ENCODE measurements around the gene TTLL11. TPM values are rescaled to one million over a fixed set of nuclear protein-coding genes. Genes with fewer than 3 reads are reported as not detected.
"Not testable (repeated sequence)": the region's sequence is repeated elsewhere in the genome, so short reads cannot be mapped to it uniquely, and the experiment has no call there.

TTLL11 gene
- total RNA-seq, 1 donor from 2014 or later, result 0.75 TPM

- peaks cover 9% of the 10 kb centered on the region for H3K4me1 ChIP-seq
- H3F3A ChIP-seq (ENCODE audit: low read depth), result no peaks in the 10 kb centered on the region
- no peak overlapping the region for H2AFZ ChIP-seq (replicated peaks)
- peak overlapping the region; percentile 31 for H3K4me2 ChIP-seq
- H3K9ac ChIP-seq, result no peak overlapping the region
- Mint-ChIP-seq H3K9me3 (no peaks in the 10 kb centered on the region), H3K4me3 (peak overlapping the region; percentile 62), H3K27ac (peak overlapping the region; percentile 38), H3K36me3 (peaks cover 2% of the 10 kb centered on the region), H3K4me1 (peaks cover 38% of the 10 kb centered on the region), H3K27me3 (ENCODE audit: insufficient read depth, low read depth) (peaks cover 7% of the 10 kb centered on the region)
- peak; percentile 24 for DNase-seq (ENCODE audit: low spot score)
- H3K27ac ChIP-seq, result no peak overlapping the region
- H4K20me1 ChIP-seq (ENCODE audit: low read depth), result no peaks in the 10 kb centered on the region
- no peak overlapping the region for H3K4me3 ChIP-seq
- no peaks in the 10 kb centered on the region for H3K79me2 ChIP-seq (ENCODE audit: low read depth)
- TF ChIP-seq EZH2 (IDR thresholded peaks at IDR 0.05) (no peak), EZH2phosphoT487 (IDR thresholded peaks at IDR 0.05) (no peak)
- TF ChIP-seq, protein P1, sequence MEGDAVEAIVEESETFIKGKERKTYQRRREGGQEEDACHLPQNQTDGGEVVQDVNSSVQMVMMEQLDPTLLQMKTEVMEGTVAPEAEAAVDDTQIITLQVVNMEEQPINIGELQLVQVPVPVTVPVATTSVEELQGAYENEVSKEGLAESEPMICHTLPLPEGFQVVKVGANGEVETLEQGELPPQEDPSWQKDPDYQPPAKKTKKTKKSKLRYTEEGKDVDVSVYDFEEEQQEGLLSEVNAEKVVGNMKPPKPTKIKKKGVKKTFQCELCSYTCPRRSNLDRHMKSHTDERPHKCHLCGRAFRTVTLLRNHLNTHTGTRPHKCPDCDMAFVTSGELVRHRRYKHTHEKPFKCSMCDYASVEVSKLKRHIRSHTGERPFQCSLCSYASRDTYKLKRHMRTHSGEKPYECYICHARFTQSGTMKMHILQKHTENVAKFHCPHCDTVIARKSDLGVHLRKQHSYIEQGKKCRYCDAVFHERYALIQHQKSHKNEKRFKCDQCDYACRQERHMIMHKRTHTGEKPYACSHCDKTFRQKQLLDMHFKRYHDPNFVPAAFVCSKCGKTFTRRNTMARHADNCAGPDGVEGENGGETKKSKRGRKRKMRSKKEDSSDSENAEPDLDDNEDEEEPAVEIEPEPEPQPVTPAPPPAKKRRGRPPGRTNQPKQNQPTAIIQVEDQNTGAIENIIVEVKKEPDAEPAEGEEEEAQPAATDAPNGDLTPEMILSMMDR (IDR thresholded peaks at IDR 0.05), result no peak
- H3K27me3 ChIP-seq, result no peaks in the 10 kb centered on the region
- no peaks in the 10 kb centered on the region for H3K36me3 ChIP-seq
- no peaks in the 10 kb centered on the region for H3K9me3 ChIP-seq (ENCODE audit: low read depth)
Observed at GRCh38 chr9:122070728-122071515, 22.2 kb downstream of the TTLL11 start.

- H4K20me1 ChIP-seq (ENCODE audit: low read depth); H3K4me2 ChIP-seq; H3K4me3 ChIP-seq; H3K36me3 Mint-ChIP-seq; DNase-seq (ENCODE audit: low spot score); H3F3A ChIP-seq (ENCODE audit: low read depth); H3K4me1 ChIP-seq; H3K9ac ChIP-seq; H3K27me3 Mint-ChIP-seq (ENCODE audit: insufficient read depth, low read depth); H3K9me3 Mint-ChIP-seq; H3K27ac ChIP-seq; H2AFZ ChIP-seq (replicated peaks); H3K27ac Mint-ChIP-seq; H3K4me3 Mint-ChIP-seq; H3K36me3 ChIP-seq; H3K79me2 ChIP-seq (ENCODE audit: low read depth); H3K27me3 ChIP-seq; H3K9me3 ChIP-seq (ENCODE audit: low read depth): not testable (repeated sequence)
- peaks cover 34% of the 10 kb centered on the region for H3K4me1 Mint-ChIP-seq
Observed at GRCh38 chr9:122066680-122067079, 26.4 kb downstream of the TTLL11 start.

GRCh38 chr9:122065923-122066629, 27.0 kb downstream of the TTLL11 start:
- TF ChIP-seq EZH2 (IDR thresholded peaks at IDR 0.05), result no peak
- no peak for TF ChIP-seq EZH2phosphoT487 (IDR thresholded peaks at IDR 0.05)
- TF ChIP-seq, protein P1 (IDR thresholded peaks at IDR 0.05), result no peak
- H3K27me3 Mint-ChIP-seq (ENCODE audit: insufficient read depth, low read depth), result peaks cover 4% of the 10 kb centered on the region
- H3K27ac ChIP-seq, result no peak overlapping the region
- H3K4me1 ChIP-seq, result peaks cover 4% of the 10 kb centered on the region
- H3F3A ChIP-seq (ENCODE audit: low read depth), result no peaks in the 10 kb centered on the region
- no peaks in the 10 kb centered on the region for H3K9me3 Mint-ChIP-seq
- H3K4me3 Mint-ChIP-seq, result no peak overlapping the region
- H3K36me3 Mint-ChIP-seq, result peaks cover 2% of the 10 kb centered on the region
- no peak overlapping the region for H3K4me2 ChIP-seq
- H3K79me2 ChIP-seq (ENCODE audit: low read depth), result no peaks in the 10 kb centered on the region
- H3K27me3 ChIP-seq, result no peaks in the 10 kb centered on the region
- H3K9ac ChIP-seq, result no peak overlapping the region
- H3K36me3 ChIP-seq, result no peaks in the 10 kb centered on the region
- DNase-seq (ENCODE audit: low spot score), result no peak
- no peaks in the 10 kb centered on the region for H4K20me1 ChIP-seq (ENCODE audit: low read depth)
- H2AFZ ChIP-seq (replicated peaks), result no peak overlapping the region
- peaks cover 28% of the 10 kb centered on the region for H3K4me1 Mint-ChIP-seq
- no peak overlapping the region for H3K27ac Mint-ChIP-seq
- no peak overlapping the region for H3K4me3 ChIP-seq
- no peaks in the 10 kb centered on the region for H3K9me3 ChIP-seq (ENCODE audit: low read depth)

GRCh38 chr9:122060481-122060880, 32.6 kb downstream of the TTLL11 start:
- H3F3A ChIP-seq (ENCODE audit: low read depth), result no peaks in the 10 kb centered on the region
- no peaks in the 10 kb centered on the region for H3K36me3 ChIP-seq
- H3K79me2 ChIP-seq (ENCODE audit: low read depth), result no peaks in the 10 kb centered on the region
- no peaks in the 10 kb centered on the region for H3K36me3 Mint-ChIP-seq
- peaks cover 2% of the 10 kb centered on the region for H3K27me3 Mint-ChIP-seq (ENCODE audit: insufficient read depth, low read depth)
- H3K4me3 ChIP-seq, result no peak overlapping the region
- H3K9me3 ChIP-seq (ENCODE audit: low read depth), result no peaks in the 10 kb centered on the region
- no peak overlapping the region for H3K27ac Mint-ChIP-seq
- TF ChIP-seq EZH2 (IDR thresholded peaks at IDR 0.05), result no peak
- TF ChIP-seq, protein P1 (IDR thresholded peaks at IDR 0.05), result no peak
- no peaks in the 10 kb centered on the region for H3K4me1 ChIP-seq
- peaks cover 3% of the 10 kb centered on the region for H3K4me1 Mint-ChIP-seq
- no peaks in the 10 kb centered on the region for H3K9me3 Mint-ChIP-seq
- peaks cover 13% of the 10 kb centered on the region for H4K20me1 ChIP-seq (ENCODE audit: low read depth)
- H3K27ac ChIP-seq, result no peak overlapping the region
- no peak for DNase-seq (ENCODE audit: low spot score)
- no peak overlapping the region for H3K9ac ChIP-seq
- no peak overlapping the region for H3K4me2 ChIP-seq
- no peaks in the 10 kb centered on the region for H3K27me3 ChIP-seq
- H3K4me3 Mint-ChIP-seq, result no peak overlapping the region
- no peak overlapping the region for H2AFZ ChIP-seq (replicated peaks)

All from neural progenitor cell (in vitro differentiated cells).